GM19193 (cell line): ENCODE results near the gene MCFD2.

Source experiments
- POLR2A ChIP-seq: IDR thresholded peaks from 4 replicates; pipeline ENCODE4 v1.6.1; 2011; ENCODE audit not compliant: insufficient read depth, insufficient read length; ENCODE audit errors: extremely low read depth

The MCFD2 gene

GRCh38 chr2:46915281-46915810 is at the start of gene MCFD2:
Gene MCFD2, minus strand, starts transcription at chr2:46915806. Its CDS starts 6,635 bp downstream, at chr2:46909171.
- no peak for TF ChIP-seq POLR2A

- TF ChIP-seq POLR2A, result no peak
These were observed 49.4 kb upstream of the MCFD2 start for GRCh38 chr2:46964835-46965560.

- TF ChIP-seq POLR2A, result no peak
These were observed 48.5 kb upstream of the MCFD2 start for GRCh38 chr2:46963941-46964673.

GRCh38 chr2:46963210-46963609 is 47.6 kb upstream of the MCFD2 start:
- no peak for TF ChIP-seq POLR2A

- TF ChIP-seq POLR2A, result no peak
These were observed 47.1 kb upstream of the MCFD2 start for GRCh38 chr2:46962751-46963150.

GRCh38 chr2:46960618-46961017 is 45.0 kb upstream of the MCFD2 start:
- no peak for TF ChIP-seq POLR2A

GRCh38 chr2:46958431-46959017 is 42.9 kb upstream of the MCFD2 start:
- no peak for TF ChIP-seq POLR2A

- no peak for TF ChIP-seq POLR2A
These were observed 41.5 kb upstream of the MCFD2 start for GRCh38 chr2:46956981-46957531.

- no peak for TF ChIP-seq POLR2A
These were observed 40.2 kb upstream of the MCFD2 start for GRCh38 chr2:46955764-46956163.

- no peak for TF ChIP-seq POLR2A
These were observed 39.5 kb upstream of the MCFD2 start for GRCh38 chr2:46954951-46955571.

- TF ChIP-seq POLR2A, result no peak
These were observed 36.6 kb upstream of the MCFD2 start for GRCh38 chr2:46952171-46952570.

- no peak for TF ChIP-seq POLR2A
These were observed 35.9 kb upstream of the MCFD2 start for GRCh38 chr2:46951290-46952064.

- no peak for TF ChIP-seq POLR2A
These were observed 34.7 kb upstream of the MCFD2 start for GRCh38 chr2:46950314-46950713.

GRCh38 chr2:46947841-46948240 is 32.2 kb upstream of the MCFD2 start:
- no peak for TF ChIP-seq POLR2A
